ENCODE measurements around the gene CMSS1. TPM values are rescaled to one million over a fixed set of nuclear protein-coding genes. Genes with fewer than 3 reads are reported as not detected.

The CMSS1 gene
- total RNA-seq, 2 donors from 2014 or later, result 18.1 to 22.7 TPM

- Histone ChIP-seq H3K9me3 (no peaks in the 10 kb centered on the region), H3K27me3 (replicated peaks; ENCODE audit: insufficient read depth) (no peaks in the 10 kb centered on the region), H3K27ac (no peak overlapping the region), H3K36me3 (no peaks in the 10 kb centered on the region), H3K4me3 (no peak overlapping the region), H3K4me1 (ENCODE audit: control insufficient read depth in 1 of 2, low read depth in 2 of 2) (peaks cover 11 to 62% of the 10 kb centered on the region in 2 donors)
- ATAC-seq (ENCODE audit: insufficient number of reproducible peaks, low FRiP score, low read depth) (no peak), DNase-seq (ENCODE audit: low spot score) (no peak)
- TF ChIP-seq CTCF (IDR thresholded peaks at IDR 0.05), result no peak
Measured at GRCh38 chr3:100075196-100075595, 257.5 kb downstream of the CMSS1 start.

GRCh38 chr3:100075851-100076730 lies 258.4 kb downstream of the CMSS1 start:
- Histone ChIP-seq H3K27me3 (replicated peaks; ENCODE audit: insufficient read depth) (no peaks in the 10 kb centered on the region), H3K4me1 (ENCODE audit: control insufficient read depth in 1 of 2, low read depth in 2 of 2) (peaks cover 18 to 62% of the 10 kb centered on the region in 2 donors), H3K36me3 (no peaks in the 10 kb centered on the region), H3K4me3 (no peak overlapping the region), H3K27ac (peak overlapping the region in 1 of 2 donors; percentile 50), H3K9me3 (no peaks in the 10 kb centered on the region)
- DNase-seq (ENCODE audit: low spot score) (no peak), ATAC-seq (ENCODE audit: insufficient number of reproducible peaks, low FRiP score, low read depth) (no peak)
- no peak for TF ChIP-seq CTCF (IDR thresholded peaks at IDR 0.05)

- Histone ChIP-seq H3K9me3 (no peaks in the 10 kb centered on the region), H3K27me3 (replicated peaks; ENCODE audit: insufficient read depth) (no peaks in the 10 kb centered on the region), H3K27ac (peak overlapping the region; percentile 31 to 50), H3K36me3 (no peaks in the 10 kb centered on the region), H3K4me1 (ENCODE audit: control insufficient read depth in 1 of 2, low read depth in 2 of 2) (peaks cover 22 to 67% of the 10 kb centered on the region in 2 donors), H3K4me3 (no peak overlapping the region)
- no peak for TF ChIP-seq CTCF (IDR thresholded peaks at IDR 0.05)
- DNase-seq (ENCODE audit: low spot score) (no peak), ATAC-seq (ENCODE audit: insufficient number of reproducible peaks, low FRiP score, low read depth) (no peak)
Measured at GRCh38 chr3:100076731-100077529, 259.3 kb downstream of the CMSS1 start.

- no peaks in the 10 kb centered on the region for H3K27me3 ChIP-seq (replicated peaks; ENCODE audit: insufficient read depth)
- H3K27ac ChIP-seq, result peak overlapping the region in 1 of 2 donors; percentile 90
- no peaks in the 10 kb centered on the region for H3K36me3 ChIP-seq
- H3K4me1 ChIP-seq (ENCODE audit: control insufficient read depth in 1 of 2, low read depth in 2 of 2), result peaks cover 23 to 62% of the 10 kb centered on the region in 2 donors
- no peak for TF ChIP-seq CTCF (IDR thresholded peaks at IDR 0.05)
- H3K4me3 ChIP-seq, result no peak overlapping the region
- DNase-seq (ENCODE audit: low spot score) (no peak), ATAC-seq (ENCODE audit: insufficient number of reproducible peaks, low FRiP score, low read depth) (no peak)
- no peaks in the 10 kb centered on the region for H3K9me3 ChIP-seq
Measured at GRCh38 chr3:100079328-100079727, 261.7 kb downstream of the CMSS1 start.

GRCh38 chr3:100080573-100080972 lies 262.9 kb downstream of the CMSS1 start:
- Histone ChIP-seq H3K4me1 (ENCODE audit: control insufficient read depth in 1 of 2, low read depth in 2 of 2) (peaks cover 23 to 58% of the 10 kb centered on the region in 2 donors), H3K27me3 (replicated peaks; ENCODE audit: insufficient read depth) (no peaks in the 10 kb centered on the region), H3K27ac (peak overlapping the region; percentile 89 to 90), H3K36me3 (no peaks in the 10 kb centered on the region), H3K9me3 (no peaks in the 10 kb centered on the region), H3K4me3 (no peak overlapping the region)
- TF ChIP-seq CTCF (IDR thresholded peaks at IDR 0.05), result no peak
- ATAC-seq (ENCODE audit: insufficient number of reproducible peaks, low FRiP score, low read depth) (peak; percentile 66), DNase-seq (ENCODE audit: low spot score) (no peak)
